Progenitor cell of endocrine pancreas (in vitro differentiated cells): Measurements from ENCODE around the gene KLHDC9. TPM values are rescaled to one million over a fixed set of nuclear protein-coding genes. Genes with fewer than 3 reads are reported as not detected.
"Not testable (repeated sequence)": the region's sequence is repeated elsewhere in the genome, so short reads cannot be mapped to it uniquely, and the experiment has no call there.

Source experiments
- DNase-seq: peaks from one replicate; pipeline ENCODE4 v3.0.0; 2021; ENCODE audit warnings: low spot score; ENCODE audit not compliant: unreplicated experiment
- H3K27ac Mint-ChIP-seq: 2 replicates; pipeline ENCODE4 v1.8.0; 2021; ENCODE audit warnings: mild to moderate bottlenecking, moderate library complexity, mixed read lengths
- H3K27me3 Mint-ChIP-seq: 2 replicates; pipeline ENCODE4 v1.8.0; 2021; ENCODE audit warnings: mixed read lengths
- H3K36me3 Mint-ChIP-seq: 2 replicates; pipeline ENCODE4 v1.8.0; 2022; ENCODE audit warnings: mixed read lengths; ENCODE audit not compliant: insufficient read depth
- H3K4me1 Mint-ChIP-seq: 2 replicates; pipeline ENCODE4 v1.8.0; 2021; ENCODE audit warnings: low read depth, mixed read lengths
- H3K4me3 Mint-ChIP-seq: 2 replicates; pipeline ENCODE4 v1.8.0; 2021; ENCODE audit warnings: low read depth, mild to moderate bottlenecking, moderate library complexity, mixed read lengths
- H3K9me3 Mint-ChIP-seq: 2 replicates; pipeline ENCODE4 v1.8.0; 2021; ENCODE audit warnings: low read depth, mixed read lengths
- CTCF ChIP-seq: fragments of 200-600 bp; sonication (generic); IDR thresholded peaks from one replicate; pipeline ENCODE4 v1.5.0; 2021; ENCODE audit warnings: antibody characterized with exemption, mild to moderate bottlenecking; ENCODE audit not compliant: unreplicated experiment
- total RNA-seq: library from RNA; stranded (reverse); gene quantifications from 2 replicates; pipeline ENCODE4 v1.2.1, GENCODE V29; 2021

Gene KLHDC9
- total RNA-seq, 1 donor from 2014 or later = 14.7 TPM

- Mint-ChIP-seq H3K36me3 (peaks cover 1% of the 10 kb centered on the region), H3K9me3 (no peaks in the 10 kb centered on the region)
Measured at GRCh38 chr1:161111527-161111926, 13.4 kb downstream of the KLHDC9 start.

GRCh38 chr1:161113915-161114314 lies 15.8 kb downstream of the KLHDC9 start:
- H3K27me3 Mint-ChIP-seq = no peaks in the 10 kb centered on the region
- no peaks in the 10 kb centered on the region for H3K36me3 Mint-ChIP-seq
- H3K27ac Mint-ChIP-seq = no peak overlapping the region
- no peak for DNase-seq
- H3K9me3 Mint-ChIP-seq = no peaks in the 10 kb centered on the region
- H3K4me3 Mint-ChIP-seq = no peak overlapping the region
- no peak for TF ChIP-seq CTCF
- H3K4me1 Mint-ChIP-seq = peaks cover 16% of the 10 kb centered on the region

More at GRCh38 chr1:161111527-161111926, 13.4 kb downstream of the KLHDC9 start:
- no peak for TF ChIP-seq CTCF
- H3K4me3 Mint-ChIP-seq = no peak overlapping the region
- no peak overlapping the region for H3K27ac Mint-ChIP-seq
- DNase-seq = no peak
- no peaks in the 10 kb centered on the region for H3K27me3 Mint-ChIP-seq
- peaks cover 3% of the 10 kb centered on the region for H3K4me1 Mint-ChIP-seq

- TF ChIP-seq CTCF = no peak
- no peak overlapping the region for H3K27ac Mint-ChIP-seq
- H3K36me3 Mint-ChIP-seq = peaks cover under 1% of the 10 kb centered on the region
- peaks cover 22% of the 10 kb centered on the region for H3K4me1 Mint-ChIP-seq
- H3K4me3 Mint-ChIP-seq = no peak overlapping the region
- no peaks in the 10 kb centered on the region for H3K27me3 Mint-ChIP-seq
- no peak for DNase-seq
- H3K9me3 Mint-ChIP-seq = no peaks in the 10 kb centered on the region
Measured at GRCh38 chr1:161114556-161114955, 16.4 kb downstream of the KLHDC9 start.

- DNase-seq = no peak
- TF ChIP-seq CTCF = no peak
- Mint-ChIP-seq H3K36me3 (peaks cover 5% of the 10 kb centered on the region), H3K27ac (no peak overlapping the region), H3K4me1 (peaks cover 24% of the 10 kb centered on the region), H3K27me3 (no peaks in the 10 kb centered on the region), H3K9me3 (no peaks in the 10 kb centered on the region), H3K4me3 (no peak overlapping the region)
Measured at GRCh38 chr1:161115132-161115711, 17.1 kb downstream of the KLHDC9 start.

- H3K27me3 Mint-ChIP-seq, H3K27ac Mint-ChIP-seq, H3K9me3 Mint-ChIP-seq, DNase-seq, H3K36me3 Mint-ChIP-seq: not testable (repeated sequence)
- Mint-ChIP-seq H3K4me3 (peak overlapping the region; percentile 95), H3K4me1 (peaks cover 24% of the 10 kb centered on the region)
Measured at GRCh38 chr1:161115961-161116360, 17.8 kb downstream of the KLHDC9 start.

- H3K36me3 Mint-ChIP-seq = peaks cover 12% of the 10 kb centered on the region
- H3K27ac Mint-ChIP-seq = peak within 1 kb of the TSS; percentile 97
- H3K4me1 Mint-ChIP-seq = peaks cover 24% of the 10 kb centered on the region
- DNase-seq = peak; percentile 82
- no peak for TF ChIP-seq CTCF
- no peaks in the 10 kb centered on the region for H3K27me3 Mint-ChIP-seq
- H3K4me3 Mint-ChIP-seq = peak within 1 kb of the TSS; percentile 95
- H3K9me3 Mint-ChIP-seq = no peaks in the 10 kb centered on the region
Measured at GRCh38 chr1:161117759-161118581, 19.8 kb downstream of the KLHDC9 start, which contains the start of the genes NIT1 and PFDN2. NIT1 (plus strand) TSS chr1:161118105; CDS start chr1:161118177, 72 bp downstream. PFDN2 (minus strand) TSS chr1:161118037; CDS start chr1:161118026, 11 bp downstream.
